Posterior vena cava (tissue), 2 donors: ENCODE results near the gene ELOF1. TPM values are rescaled to one million over a fixed set of nuclear protein-coding genes. Genes with fewer than 3 reads are reported as not detected.

Experiments used
- total RNA-seq, 2 donors: library from RNA; stranded (reverse); fragmentation: NEBNext Ultra II Directional; extraction: Animal tissue kit (Norgen Biotek cat#: 25700); gene quantifications; one replicate each; pipeline ENCODE4 v1.2.1, GENCODE V29; 2021
- donor health status: DM: yes; HTN: yes; CAD: no.
- donor health status: DM: yes; HTN: yes; CAD: no.

The ELOF1 gene
- total RNA-seq, 2 donors from 2014 or later, result 23.2 to 36.9 TPM

Other genes starting within 250 kb of the ELOF1 start
- gene RAB3D, start 219.6 kb downstream of the ELOF1 start, total RNA-seq, result 10 to 100 TPM; 33.5 to 34.2 TPM
- 10 to 100 TPM; 41.5 to 42.9 TPM for gene TMEM205, start 213.0 kb downstream of the ELOF1 start, total RNA-seq
- 10 to 100 TPM; 13.0 to 20.9 TPM for gene CCDC159, start 212.7 kb downstream of the ELOF1 start, total RNA-seq
- 10 to 100 TPM; 38.4 to 40.2 TPM for gene PLPPR2, start 203.8 kb downstream of the ELOF1 start, total RNA-seq
- gene SWSAP1, start 184.6 kb downstream of the ELOF1 start, total RNA-seq, result 1 to 10 TPM; 1.2 to 1.8 TPM
- 1 to 10 TPM; 4.0 to 6.4 TPM for gene EPOR, start 174.9 kb downstream of the ELOF1 start, total RNA-seq
- 10 to 100 TPM in 1 of 2 donors, 1 to 10 TPM in 1; 7.7 to 12.9 TPM for gene RGL3, start 139.9 kb downstream of the ELOF1 start, total RNA-seq
- gene ODAD3, start 124.1 kb downstream of the ELOF1 start, total RNA-seq, result under 1 TPM in 1 of 2 donors, not detected in 1; 0.69 TPM
- gene PRKCSH, start 123.6 kb downstream of the ELOF1 start, total RNA-seq, result 100 to 1,000 TPM; 161 to 188 TPM
- gene ELAVL3, start 78.2 kb downstream of the ELOF1 start, total RNA-seq, result not detected
- 1 to 10 TPM; 6.1 to 9.4 TPM for gene ZNF653, start 53.4 kb downstream of the ELOF1 start, total RNA-seq
- gene ECSIT, start 30.1 kb downstream of the ELOF1 start, total RNA-seq, result 10 to 100 TPM; 27.9 TPM
- 1,000 to 10,000 TPM; 1,163 to 1,588 TPM for gene CNN1, start 20.4 kb downstream of the ELOF1 start, total RNA-seq
- 1 to 10 TPM; 5.5 to 8.4 TPM for gene ACP5, start 18.4 kb upstream of the ELOF1 start, total RNA-seq
- gene ZNF627, start 38.3 kb upstream of the ELOF1 start, total RNA-seq, result 1 to 10 TPM; 8.5 to 8.8 TPM
- 1 to 10 TPM; 4.5 to 5.4 TPM for gene ZNF823, start 179.7 kb upstream of the ELOF1 start, total RNA-seq
- gene ZNF441, start 207.8 kb upstream of the ELOF1 start, total RNA-seq, result 10 to 100 TPM; 11.1 to 16.1 TPM
- 1 to 10 TPM; 2.4 to 2.9 TPM for gene ZNF491, start 239.3 kb upstream of the ELOF1 start, total RNA-seq